Ecto neural progenitor cell (in vitro differentiated cells): ENCODE data around the gene SETX.

Experiments used
- DNase-seq: peaks from one replicate; pipeline ENCODE4 v3.0.0-alpha.2; 2018; ENCODE audit warnings: low spot score

Gene SETX

DNA sequence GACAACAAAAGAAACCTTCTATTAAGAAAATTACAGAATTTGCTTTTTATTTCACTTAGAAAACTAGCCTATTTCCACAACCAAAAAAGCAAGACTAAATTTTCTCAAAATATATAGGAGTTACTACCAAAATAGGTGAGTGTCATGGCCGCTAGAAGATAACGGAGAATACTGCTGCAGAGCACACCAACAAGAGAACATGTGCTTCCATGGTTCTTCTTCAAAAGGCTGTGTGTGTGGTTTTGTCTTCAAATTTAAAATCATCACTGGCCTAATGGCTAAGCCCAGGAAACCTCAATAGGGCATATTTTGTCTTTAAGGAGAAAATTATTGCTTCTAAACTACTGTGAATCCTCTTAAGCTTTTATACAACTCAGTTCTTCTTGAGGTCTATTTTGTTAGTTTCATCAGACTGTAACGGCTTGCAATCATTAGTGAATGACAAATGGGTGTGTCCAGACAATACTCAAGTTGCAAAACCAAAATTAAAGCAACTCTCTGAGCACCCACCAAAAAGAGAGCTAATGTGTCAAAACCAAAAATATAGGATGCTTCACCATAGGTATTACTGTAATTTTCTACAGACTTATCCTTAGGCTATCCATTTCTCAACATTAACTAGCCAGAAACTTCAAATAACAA is 3.3 kb downstream of the SETX start:
- DNase-seq = no peak

DNA sequence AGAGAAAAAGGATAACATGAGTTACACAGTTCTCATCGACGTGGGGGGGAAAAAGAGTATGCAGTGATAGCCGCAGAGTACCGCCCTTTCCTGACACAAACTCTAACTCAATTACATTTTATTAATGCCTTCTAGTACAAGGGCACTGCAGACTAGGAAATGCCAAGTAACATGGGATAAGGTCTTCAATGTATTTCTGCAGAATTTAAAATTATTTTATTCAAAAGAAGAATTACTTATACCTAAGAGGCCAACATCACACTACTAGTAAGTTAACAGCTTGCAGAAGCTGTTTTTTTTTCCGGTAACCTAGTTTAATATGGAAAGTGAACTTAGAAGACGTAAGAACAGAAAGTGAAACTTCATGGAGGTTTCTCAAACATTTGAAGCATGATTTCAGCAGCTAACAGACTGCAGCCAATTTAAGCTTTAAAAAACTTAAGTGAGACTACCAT is 3.9 kb downstream of the SETX start:
- DNase-seq = no peak

DNA sequence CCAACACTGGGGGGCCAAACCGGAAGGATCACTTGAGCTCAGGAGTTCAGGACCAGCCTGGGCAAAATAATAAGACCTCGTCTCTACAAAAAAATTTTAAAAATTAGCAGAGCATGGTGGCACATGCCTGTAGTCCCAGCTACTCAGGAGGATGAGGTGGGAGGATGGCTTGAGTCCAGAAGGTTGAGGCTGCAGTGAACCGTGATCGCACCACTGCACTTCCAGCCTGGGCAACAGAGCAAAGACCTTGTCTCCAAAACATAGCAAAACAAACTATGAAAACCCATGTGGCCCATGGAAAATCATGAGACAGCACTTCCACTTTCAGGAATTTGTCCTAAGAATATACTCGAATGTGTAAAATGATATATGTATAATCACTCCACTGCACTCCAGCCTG is 6.1 kb downstream of the SETX start:
- no peak for DNase-seq

DNA sequence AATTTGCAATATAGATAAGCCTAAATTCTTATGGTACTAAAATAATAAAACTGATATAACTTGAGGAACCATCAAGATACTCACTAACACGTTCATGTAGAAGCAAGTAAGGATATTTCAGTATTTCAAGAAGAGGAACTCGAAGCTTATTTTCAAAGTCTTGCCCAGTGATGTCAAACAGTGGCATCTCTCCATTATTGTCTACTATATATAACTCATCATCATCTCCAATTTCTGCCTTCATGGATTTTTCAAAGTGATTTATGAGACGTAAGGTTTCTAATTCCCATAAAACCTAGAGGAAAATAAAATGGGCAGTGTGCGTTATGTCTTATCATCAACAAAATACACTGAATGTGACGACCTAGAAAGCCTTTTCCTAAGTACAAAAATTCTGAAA is 8.6 kb downstream of the SETX start:
- DNase-seq = no peak

DNA sequence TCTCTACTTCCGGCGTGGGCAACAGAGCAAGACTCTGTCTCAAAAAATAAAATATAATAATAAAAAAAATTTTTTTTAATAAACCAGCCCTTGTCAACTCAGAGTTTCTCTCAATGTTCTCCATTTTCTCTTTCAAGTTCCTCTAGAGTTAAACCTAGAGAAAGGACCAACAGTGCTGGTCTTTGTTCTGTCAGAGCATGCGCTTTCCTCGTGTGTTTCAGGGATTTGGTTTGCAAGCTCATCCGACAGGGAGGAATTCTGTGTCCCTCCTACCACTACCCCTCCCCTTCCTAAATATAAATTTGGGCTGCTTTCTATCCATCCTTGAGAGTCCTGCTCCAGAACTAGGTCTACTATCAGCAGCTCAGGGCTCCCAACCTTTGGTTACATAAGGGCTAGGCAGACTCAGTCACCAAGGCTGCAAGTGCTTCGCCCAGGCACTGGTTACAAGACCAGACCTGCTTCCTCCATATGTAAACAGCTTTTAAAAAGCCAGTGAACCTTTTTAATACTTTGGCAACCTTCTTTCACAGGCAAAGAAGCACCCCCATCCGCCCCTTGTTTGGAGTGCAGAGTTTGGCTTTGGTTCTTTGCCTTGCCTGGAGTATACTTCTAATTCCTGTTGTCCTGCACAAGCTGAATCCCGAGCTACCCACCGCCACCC is 13.5 kb downstream of the SETX start:
- DNase-seq = no peak

DNA sequence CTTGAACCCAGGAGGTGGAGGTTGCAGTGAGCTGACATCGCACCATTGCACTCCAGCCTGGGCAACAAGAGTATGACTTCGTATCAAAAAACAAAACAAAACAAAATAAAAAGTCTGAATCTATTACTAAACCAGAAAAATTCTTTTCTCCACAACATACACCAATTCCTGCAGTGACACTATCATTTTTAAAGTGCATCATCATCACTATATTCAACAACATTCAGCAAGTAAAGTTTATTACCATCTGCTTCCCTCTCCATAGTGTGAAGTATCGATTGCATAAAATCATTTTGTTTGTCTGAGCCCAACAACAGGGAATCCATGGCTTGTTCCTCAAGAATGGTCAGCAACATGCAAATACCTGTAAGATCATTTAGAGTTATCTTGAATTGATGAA is 20.4 kb downstream of the SETX start:
- DNase-seq = no peak

DNA sequence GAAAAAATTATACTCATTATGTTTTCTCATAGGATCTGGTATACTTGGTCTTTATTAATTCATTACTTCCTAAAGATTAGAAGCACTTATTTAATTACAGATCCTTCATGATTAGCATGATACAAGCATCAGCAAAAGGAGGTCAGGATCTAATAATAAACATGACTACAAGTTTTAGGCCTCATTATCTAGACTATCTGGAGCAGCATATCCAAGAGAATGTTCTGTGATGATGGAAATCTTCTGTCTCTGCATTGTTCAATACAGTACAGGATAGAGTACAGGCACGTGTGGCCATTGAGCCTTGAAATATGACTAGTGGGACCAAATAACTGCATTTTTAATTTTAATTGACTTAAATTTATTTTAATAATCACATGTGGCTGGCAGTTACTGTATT is 21.2 kb downstream of the SETX start:
- DNase-seq = no peak

DNA sequence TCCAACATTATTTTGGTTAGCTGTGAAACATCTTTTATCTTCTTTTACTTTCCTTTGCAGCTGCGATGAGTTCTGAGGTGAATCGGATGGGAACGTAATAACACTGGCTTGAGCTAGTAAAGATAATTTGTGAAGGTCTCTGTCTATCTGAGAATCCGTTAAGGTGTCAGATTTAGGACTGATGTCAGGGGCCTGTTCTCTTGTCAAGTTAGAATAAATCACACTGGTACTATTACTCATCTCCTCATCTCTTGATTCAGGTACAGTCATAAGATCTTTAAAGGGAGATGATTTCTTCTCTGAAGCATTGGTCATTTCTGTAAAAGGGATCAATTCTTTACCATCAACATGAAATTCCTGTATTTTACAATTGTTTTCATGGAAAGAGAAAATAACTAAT is 26.2 kb downstream of the SETX start:
- DNase-seq = no peak

DNA sequence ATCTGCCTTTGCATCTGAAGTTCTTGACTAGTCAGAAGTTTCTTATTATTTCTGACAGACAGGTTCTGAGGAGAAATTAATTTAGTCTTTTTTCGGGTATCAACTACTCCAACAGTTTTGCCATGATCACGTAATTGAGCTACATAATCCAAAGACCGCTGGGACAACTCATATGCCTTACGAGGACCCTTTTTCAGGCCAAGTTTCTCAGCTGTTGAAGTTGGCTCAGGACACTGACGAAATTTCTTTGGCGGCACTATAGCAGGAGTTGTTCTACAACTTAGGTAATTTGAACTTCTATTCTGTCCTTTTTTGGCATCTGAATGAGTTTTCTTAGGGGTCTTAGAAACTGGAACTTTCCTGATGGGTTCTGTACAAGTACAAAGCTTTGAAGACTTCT is 27.2 kb downstream of the SETX start:
- DNase-seq = no peak

DNA sequence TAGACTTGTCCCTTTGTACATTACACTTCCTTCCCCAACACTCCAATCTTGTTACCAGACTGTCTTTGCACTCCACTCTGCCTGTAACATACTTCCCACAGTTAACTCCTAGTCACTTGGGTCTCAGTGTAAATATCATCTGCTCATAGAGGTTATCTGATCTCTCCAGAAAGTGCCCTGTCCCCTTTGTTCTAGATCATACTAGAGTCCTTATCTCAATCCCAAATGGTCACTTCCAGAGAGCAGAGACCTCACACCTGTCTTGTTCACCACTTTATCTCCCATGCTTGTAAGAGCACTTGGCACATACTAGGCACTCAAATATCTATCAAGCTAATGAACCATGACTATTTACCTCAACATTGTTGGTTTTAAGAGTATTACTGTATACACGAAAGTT is 30.4 kb downstream of the SETX start:
- DNase-seq = no peak

DNA sequence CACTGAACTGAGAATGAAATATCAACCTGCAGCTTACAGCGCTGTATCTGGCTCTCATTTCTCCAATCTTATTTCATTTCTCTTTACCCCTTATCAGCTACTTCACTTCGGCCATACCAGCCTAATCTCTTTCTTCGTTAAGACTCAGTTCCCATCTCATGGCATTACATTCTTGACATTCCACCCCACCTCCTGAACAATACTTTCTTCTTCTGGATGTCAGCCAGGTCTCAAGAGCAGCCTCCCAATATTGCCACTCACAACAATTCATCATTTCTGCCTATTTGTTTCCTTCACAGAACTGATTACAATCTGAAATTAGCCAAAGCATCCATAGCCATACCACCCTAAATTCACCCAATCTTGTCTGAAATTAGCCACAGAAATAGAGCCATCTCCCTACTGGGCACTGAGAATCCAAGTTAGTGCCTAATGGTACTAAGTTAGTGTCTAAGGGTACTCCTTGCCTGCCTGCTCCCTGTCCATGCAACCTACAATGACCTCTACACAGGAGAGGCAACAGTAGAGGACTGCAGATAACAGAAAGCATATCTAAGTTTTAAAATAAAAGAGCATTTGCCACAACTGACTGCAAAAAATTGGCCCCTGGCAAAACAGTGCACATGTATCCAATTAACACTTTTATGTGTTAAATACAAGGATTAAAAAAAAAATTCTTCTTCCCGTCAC is 35.2 kb downstream of the SETX start:
- DNase-seq = no peak

DNA sequence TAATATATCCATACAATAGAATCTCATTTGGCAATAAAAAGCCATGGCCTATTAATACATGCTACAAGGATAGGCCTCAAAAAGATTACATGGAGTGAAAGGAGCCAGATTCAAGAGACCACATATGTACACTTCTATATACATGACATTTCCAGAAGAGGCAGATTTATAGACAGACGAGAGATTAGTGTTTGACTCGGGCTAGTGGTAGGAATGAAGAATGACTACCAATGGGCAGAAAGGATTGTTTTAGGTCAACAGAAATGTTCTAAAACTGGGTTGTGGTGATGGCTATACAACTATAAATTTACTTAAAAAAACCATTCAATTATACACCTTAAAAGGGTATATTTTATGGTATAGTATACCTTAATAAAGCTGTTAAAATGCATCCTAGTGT is 41.9 kb downstream of the SETX start:
- DNase-seq = no peak

DNA sequence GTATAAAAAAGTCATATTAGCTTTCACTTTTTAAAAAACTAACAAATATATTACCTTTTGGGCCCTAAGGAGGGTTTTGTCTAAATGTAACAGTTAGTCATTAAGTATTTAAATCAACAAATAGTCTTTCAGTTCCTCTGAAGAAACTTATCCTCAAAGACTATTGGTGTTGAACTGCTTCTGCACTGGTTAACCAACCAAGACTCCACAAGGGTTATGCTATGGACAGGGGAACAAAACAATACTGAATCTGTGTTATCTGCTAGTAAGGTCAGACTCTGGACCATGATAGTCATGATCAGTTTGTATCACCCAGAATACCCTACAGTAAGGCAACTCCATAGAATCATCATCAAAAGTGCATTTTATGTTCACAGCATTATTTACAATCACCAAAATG is 42.4 kb downstream of the SETX start:
- no peak for DNase-seq

DNA sequence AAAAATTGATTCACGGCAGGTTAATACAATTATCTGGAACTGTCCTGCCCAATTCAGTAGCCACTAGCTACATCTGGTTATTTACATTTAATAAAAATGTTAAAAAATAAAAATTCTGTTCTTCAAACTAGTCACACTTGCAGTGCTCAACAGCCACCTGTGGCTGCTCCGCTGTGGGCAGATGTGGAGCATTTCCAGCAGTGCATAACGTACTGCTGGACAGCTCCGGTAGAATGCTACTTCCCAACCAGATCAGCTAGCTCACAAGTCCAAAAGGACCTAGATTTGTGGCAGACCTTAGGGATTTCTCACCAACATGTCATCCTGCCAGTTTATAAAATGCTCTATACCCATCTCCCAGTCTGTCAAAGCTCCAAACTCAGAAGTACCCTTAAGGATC is 42.8 kb downstream of the SETX start:
- DNase-seq = no peak

DNA sequence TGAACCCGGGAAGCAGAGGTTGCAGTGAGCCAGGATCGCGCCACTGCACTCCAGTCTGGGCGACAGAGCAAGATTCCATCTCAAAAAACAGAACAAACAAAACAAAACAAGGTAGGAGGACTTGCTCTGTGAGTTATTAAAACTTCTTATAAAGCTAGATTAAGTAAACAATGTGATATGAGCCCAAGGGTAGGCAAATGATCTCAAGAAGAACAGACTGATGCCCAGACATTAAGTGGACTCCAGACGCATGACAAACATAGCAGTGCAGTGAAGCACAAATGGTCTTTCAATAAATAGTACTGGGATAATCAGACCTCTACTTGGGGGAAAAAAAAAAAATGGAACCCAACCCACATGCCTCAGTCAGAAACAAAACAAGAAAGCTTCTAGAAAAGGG is 45.7 kb downstream of the SETX start:
- DNase-seq = no peak

DNA sequence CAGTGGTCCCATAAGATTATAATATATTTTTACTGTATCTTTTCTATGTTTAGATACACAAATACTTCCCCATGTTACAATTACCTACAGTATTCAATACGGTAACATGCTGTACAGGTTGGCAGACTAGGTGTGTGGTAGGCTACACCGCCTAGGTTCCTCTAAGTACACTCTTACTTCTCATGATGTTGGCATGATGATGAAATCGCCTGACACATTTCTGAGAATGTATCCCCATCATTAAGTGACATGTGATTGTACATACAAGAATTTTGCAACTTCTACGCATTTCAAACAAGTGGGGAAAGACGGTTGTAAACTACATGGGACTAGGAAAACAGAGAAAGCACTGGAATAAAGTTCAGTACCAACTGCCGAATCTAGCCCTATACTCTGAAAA is 53.3 kb downstream of the SETX start:
- no peak for DNase-seq

DNA sequence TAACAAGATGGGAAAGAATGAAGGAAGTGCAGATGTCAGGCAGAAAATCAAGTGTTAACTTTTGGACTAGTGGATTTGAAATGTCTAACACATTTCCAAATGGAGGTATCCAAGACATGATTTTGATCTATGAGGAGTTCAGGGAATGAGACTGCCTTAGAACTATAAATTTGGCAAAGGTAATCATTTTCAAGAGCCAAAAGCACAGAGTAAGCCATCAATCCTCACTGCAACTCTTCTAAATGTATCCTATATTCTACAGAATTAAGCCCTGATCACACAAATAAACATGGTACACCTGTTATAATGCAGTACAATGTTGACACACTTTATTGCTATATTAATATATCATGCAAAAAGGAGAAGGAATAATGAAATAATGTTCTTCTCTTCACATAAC is 55.6 kb downstream of the SETX start:
- DNase-seq = no peak

DNA sequence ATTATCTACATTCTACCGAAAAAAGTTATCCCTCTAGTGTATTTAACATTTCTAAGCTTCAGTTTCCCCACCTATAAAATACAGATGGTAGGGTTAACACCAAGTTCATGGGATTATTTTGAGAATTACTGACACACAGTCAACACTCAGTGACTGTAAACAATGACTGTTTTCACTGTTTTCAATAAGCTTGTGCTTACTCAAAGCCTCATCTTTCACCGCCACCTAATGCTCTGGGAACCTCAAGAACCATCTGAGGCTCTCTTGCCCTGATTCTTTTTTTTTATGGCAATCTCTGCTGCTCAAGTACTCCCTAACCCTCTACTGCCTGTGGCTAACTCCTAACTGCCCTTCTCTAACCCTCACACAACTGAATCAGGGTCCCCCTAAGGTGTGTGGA is 59.6 kb downstream of the SETX start:
- DNase-seq = no peak

DNA sequence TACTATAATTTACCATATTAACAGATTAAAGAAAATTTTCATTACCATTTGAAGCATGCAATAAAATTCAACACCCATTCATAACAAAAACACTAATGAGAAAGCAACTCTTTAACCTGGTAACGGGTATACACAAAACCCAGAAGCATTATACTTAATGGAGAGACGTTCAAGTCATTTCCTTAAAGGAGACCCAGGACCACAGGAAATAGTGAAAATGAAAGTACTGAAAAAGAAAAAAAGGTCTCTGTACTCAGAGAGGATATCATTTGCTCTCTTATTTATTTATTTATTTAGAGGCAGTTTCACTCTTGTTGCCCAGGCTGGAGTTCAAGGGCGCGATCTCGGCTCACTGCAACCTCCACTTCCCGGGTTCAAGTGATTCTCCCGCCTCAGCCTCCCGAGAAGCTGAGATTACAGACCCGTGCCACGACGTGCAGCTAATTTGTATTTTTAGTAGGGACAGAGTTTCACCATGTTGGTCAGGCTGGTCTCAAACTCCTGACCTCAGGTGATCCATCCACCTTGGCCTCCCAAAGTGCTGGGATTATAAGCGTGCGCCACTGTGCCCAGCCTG is 61.6 kb downstream of the SETX start:
- DNase-seq = no peak

DNA sequence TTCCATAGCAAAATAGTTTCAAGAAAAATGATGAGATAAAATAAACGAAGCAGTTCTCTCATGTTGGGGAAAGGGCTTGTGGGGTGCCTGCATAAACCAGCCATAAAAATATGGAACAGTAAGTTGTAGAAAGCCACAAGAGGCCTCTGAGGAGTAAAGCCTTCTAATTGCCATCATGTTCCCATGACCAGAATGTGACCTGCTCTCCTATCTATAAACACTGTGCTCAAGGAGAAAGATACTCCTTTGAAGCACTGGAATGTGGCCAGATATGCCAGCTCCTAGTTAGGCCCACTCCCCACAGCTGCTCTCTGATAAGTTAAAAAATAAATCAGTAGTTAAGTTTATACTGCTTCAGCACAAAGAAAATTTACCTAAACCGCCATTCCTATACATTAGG is 65.8 kb downstream of the SETX start:
- DNase-seq = no peak

DNA sequence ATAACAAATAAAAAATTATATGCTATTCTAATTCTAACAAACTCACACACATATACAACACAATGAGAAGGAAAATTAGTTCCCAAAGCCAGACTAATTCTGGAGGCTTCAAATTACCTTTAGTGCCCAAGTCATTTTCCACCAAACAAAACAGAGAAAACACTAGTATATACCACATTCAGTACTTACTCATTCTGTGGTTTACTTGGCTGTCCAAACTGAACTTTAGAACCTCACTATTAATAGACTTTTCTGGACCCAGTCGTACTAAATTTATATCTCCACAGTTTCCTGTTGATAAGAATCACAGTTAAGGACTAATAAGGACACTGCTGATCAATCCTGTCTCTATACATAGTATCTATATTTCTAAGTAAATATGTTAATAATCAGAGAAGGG is 66.4 kb downstream of the SETX start:
- DNase-seq = no peak

DNA sequence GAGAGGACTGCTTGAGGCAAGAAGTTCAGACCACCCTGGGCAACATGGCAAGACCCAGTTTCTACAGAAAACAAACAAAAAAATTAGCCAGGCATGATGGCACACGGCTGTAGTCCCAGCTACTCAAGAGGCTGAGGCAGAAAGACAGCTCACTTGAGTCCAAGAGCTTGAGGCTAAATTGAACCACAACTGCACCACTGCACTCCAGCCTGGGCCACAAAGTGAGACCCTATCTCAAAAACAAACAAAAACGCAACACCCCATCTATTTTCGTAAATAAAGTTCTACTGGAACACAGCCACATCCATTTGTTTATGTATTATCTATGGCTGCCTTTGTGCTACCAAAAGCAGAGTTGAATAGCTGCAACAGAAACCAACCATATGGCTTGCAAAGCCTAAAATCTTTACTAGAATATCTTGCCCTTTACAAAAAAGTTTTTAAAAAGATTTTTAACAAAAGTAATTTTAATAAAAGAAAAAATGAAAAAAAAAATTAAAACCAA is 67.5 kb downstream of the SETX start:
- no peak for DNase-seq

DNA sequence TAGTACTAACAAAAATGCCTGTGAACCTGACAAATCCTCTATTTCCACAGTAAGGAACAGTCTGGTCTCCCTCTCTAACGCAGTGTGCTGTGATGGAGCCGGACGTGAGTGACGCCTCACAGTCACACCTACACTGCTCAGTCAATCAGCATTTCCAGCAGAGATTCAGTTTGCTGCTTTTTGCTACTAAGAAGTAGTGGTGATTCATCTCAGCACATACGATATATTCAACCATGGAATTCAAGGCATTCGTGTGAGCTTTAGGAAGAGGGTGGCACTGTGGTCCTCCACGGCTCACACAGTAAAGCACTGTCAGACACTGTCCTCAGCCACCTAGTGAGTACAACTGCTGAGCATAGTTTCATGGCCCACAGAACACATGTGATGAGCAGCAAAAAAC is 70.9 kb downstream of the SETX start:
- DNase-seq = no peak
